NCI-H1092 (cell line): ENCODE measurements around the gene LSM14B.

Experiments used
- DNase-seq: peaks from one replicate; lab custom pipeline; 2025; lab: John Stamatoyannopoulos, UW

LSM14B gene

GRCh38 chr20:62183426-62184142 lies 61.3 kb downstream of the LSM14B start:
- DNase-seq, result no peak
